Measurements from ENCODE around the gene CEP83. TPM values are rescaled to one million over a fixed set of nuclear protein-coding genes. Genes with fewer than 3 reads are reported as not detected.

Gene CEP83
- total RNA-seq, 1 experiment from 2014 or later = 28.9 TPM

- no peak for DNase-seq
- CTCF ChIA-PET = no interaction called here
- intact Hi-C loops (cut with micrococcal nuclease; ENCODE audit: unreplicated experiment) = no loop called here
- Mint-ChIP-seq H3K9me3 (ENCODE audit: low read depth, unreplicated experiment) (peaks cover 14% of the 10 kb centered on the region), H3K4me3 (ENCODE audit: low read depth, unreplicated experiment) (no peak overlapping the region), H3K27me3 (ENCODE audit: unreplicated experiment) (no peaks in the 10 kb centered on the region), H3K36me3 (ENCODE audit: insufficient read depth, unreplicated experiment) (no peaks in the 10 kb centered on the region), H3K27ac (ENCODE audit: unreplicated experiment) (no peak overlapping the region), H3K4me1 (ENCODE audit: low read depth, unreplicated experiment) (no peaks in the 10 kb centered on the region)
- no TSS peak for BruUV-seq (replicated peaks)
- TF ChIP-seq, protein P1, sequence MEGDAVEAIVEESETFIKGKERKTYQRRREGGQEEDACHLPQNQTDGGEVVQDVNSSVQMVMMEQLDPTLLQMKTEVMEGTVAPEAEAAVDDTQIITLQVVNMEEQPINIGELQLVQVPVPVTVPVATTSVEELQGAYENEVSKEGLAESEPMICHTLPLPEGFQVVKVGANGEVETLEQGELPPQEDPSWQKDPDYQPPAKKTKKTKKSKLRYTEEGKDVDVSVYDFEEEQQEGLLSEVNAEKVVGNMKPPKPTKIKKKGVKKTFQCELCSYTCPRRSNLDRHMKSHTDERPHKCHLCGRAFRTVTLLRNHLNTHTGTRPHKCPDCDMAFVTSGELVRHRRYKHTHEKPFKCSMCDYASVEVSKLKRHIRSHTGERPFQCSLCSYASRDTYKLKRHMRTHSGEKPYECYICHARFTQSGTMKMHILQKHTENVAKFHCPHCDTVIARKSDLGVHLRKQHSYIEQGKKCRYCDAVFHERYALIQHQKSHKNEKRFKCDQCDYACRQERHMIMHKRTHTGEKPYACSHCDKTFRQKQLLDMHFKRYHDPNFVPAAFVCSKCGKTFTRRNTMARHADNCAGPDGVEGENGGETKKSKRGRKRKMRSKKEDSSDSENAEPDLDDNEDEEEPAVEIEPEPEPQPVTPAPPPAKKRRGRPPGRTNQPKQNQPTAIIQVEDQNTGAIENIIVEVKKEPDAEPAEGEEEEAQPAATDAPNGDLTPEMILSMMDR (IDR thresholded peaks at IDR 0.05; ENCODE audit: unreplicated experiment) = no peak
Measured at GRCh38 chr12:94362653-94363052, 97.0 kb downstream of the CEP83 start.

DNA sequence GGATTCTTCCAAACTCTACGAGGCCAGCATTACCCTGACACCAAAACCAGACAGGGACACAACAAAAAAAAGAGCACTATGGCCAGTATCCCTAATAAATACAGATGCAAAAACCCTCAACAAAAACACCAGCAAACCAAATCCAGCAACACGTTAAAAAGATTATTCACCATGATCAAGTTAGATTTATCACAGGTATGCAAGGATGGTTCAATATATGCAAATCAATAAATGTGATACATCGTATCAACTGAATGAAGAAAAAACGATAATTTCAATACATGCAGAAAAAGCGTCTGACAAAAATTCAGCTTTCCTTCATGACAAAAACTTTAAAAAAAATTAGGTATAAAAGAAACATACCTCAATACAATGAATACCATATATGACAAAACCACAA is 99.9 kb downstream of the CEP83 start:
- Mint-ChIP-seq H3K36me3 (ENCODE audit: insufficient read depth, unreplicated experiment) (peaks cover 5% of the 10 kb centered on the region), H3K4me3 (ENCODE audit: low read depth, unreplicated experiment) (no peak overlapping the region), H3K27me3 (ENCODE audit: unreplicated experiment) (no peaks in the 10 kb centered on the region), H3K27ac (ENCODE audit: unreplicated experiment) (no peak overlapping the region), H3K4me1 (ENCODE audit: low read depth, unreplicated experiment) (no peaks in the 10 kb centered on the region), H3K9me3 (ENCODE audit: low read depth, unreplicated experiment) (peaks cover 14% of the 10 kb centered on the region)
- CTCF ChIA-PET = interaction anchor here (0.6 kb wide), 1 partner anchor 27 kb away, joined by 3 read pairs; no protein-coding TSS in a partner anchor
- intact Hi-C loops (cut with micrococcal nuclease; ENCODE audit: unreplicated experiment) = no loop called here
- DNase-seq = no peak
- TF ChIP-seq, protein P1 (IDR thresholded peaks at IDR 0.05; ENCODE audit: unreplicated experiment) = no peak
- no TSS peak for BruUV-seq (replicated peaks)

GRCh38 chr12:94353130-94353529 is 106.5 kb downstream of the CEP83 start:
- TF ChIP-seq, protein P1 (IDR thresholded peaks at IDR 0.05; ENCODE audit: unreplicated experiment) = no peak
- peaks cover 5% of the 10 kb centered on the region for H3K36me3 Mint-ChIP-seq (ENCODE audit: insufficient read depth, unreplicated experiment)
- no peaks in the 10 kb centered on the region for H3K27me3 Mint-ChIP-seq (ENCODE audit: unreplicated experiment)
- no peak for DNase-seq
- intact Hi-C loops (cut with micrococcal nuclease; ENCODE audit: unreplicated experiment) = no loop called here
- no peak overlapping the region for H3K4me3 Mint-ChIP-seq (ENCODE audit: low read depth, unreplicated experiment)
- H3K4me1 Mint-ChIP-seq (ENCODE audit: low read depth, unreplicated experiment) = no peaks in the 10 kb centered on the region
- H3K27ac Mint-ChIP-seq (ENCODE audit: unreplicated experiment) = no peak overlapping the region
- H3K9me3 Mint-ChIP-seq (ENCODE audit: low read depth, unreplicated experiment) = peaks cover 14% of the 10 kb centered on the region
- BruUV-seq (replicated peaks) = no TSS peak
- CTCF ChIA-PET = no interaction called here

DNA sequence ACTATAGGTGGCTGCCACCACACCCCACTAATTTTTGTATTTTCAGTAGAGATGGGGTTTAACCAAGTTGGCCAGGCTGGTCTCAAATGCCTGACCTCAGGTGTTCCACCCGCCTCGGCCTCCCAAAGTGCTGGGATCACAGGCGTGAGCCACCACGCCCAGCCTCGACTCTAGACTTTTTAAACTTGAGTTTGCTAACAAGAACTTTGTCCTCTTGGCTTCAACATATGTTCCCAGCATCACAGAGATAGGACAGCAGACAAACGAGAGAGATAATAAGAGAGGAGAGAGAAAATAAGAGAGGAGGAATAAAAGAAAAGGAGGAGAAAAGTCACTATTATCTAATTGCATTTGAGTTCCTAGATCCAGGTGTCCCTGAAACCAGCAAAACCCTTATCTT is 119.1 kb downstream of the CEP83 start:
- no peak for DNase-seq
- Mint-ChIP-seq H3K36me3 (ENCODE audit: insufficient read depth, unreplicated experiment) (no peaks in the 10 kb centered on the region), H3K4me3 (ENCODE audit: low read depth, unreplicated experiment) (no peak overlapping the region), H3K9me3 (ENCODE audit: low read depth, unreplicated experiment) (no peaks in the 10 kb centered on the region), H3K4me1 (ENCODE audit: low read depth, unreplicated experiment) (no peaks in the 10 kb centered on the region), H3K27me3 (ENCODE audit: unreplicated experiment) (no peaks in the 10 kb centered on the region), H3K27ac (ENCODE audit: unreplicated experiment) (no peak overlapping the region)
- BruUV-seq (replicated peaks) = no TSS peak
- intact Hi-C loops (cut with micrococcal nuclease; ENCODE audit: unreplicated experiment) = no loop called here
- CTCF ChIA-PET = no interaction called here
- TF ChIP-seq, protein P1 (IDR thresholded peaks at IDR 0.05; ENCODE audit: unreplicated experiment) = no peak

All from Calu3 (cell line).